HK-2 (cell line): ENCODE measurements around the gene RTP4.

Experiments used
- DNase-seq: peaks from one replicate; pipeline ENCODE4 v3.0.0-alpha.2; 2018; ENCODE audit not compliant: unreplicated experiment

RTP4 gene

GRCh38 chr3:187368251-187369088, at the start of gene RTP4:
Gene RTP4, plus strand, starts transcription at chr3:187368385. Its CDS starts 57 bp downstream, at chr3:187368442.
- DNase-seq, result no peak

- DNase-seq, result peak; percentile 48
Observed at GRCh38 chr3:187318819-187319616, 49.2 kb upstream of the RTP4 start.

GRCh38 chr3:187319699-187320302, 48.4 kb upstream of the RTP4 start:
- DNase-seq, result peak; percentile 68

- no peak for DNase-seq
Observed at GRCh38 chr3:187321766-187322165, 46.4 kb upstream of the RTP4 start.

GRCh38 chr3:187322291-187322690, 45.9 kb upstream of the RTP4 start:
- DNase-seq, result no peak

- DNase-seq, result no peak
Observed at GRCh38 chr3:187323091-187323490, 45.1 kb upstream of the RTP4 start.

- DNase-seq, result no peak
Observed at GRCh38 chr3:187325632-187326031, 42.6 kb upstream of the RTP4 start.

GRCh38 chr3:187327845-187328244, 40.3 kb upstream of the RTP4 start:
- no peak for DNase-seq

- no peak for DNase-seq
Observed at GRCh38 chr3:187328691-187329090, 39.5 kb upstream of the RTP4 start.

GRCh38 chr3:187334904-187335303, 33.3 kb upstream of the RTP4 start:
- DNase-seq, result no peak

GRCh38 chr3:187336322-187336721, 31.9 kb upstream of the RTP4 start:
- no peak for DNase-seq

- no peak for DNase-seq
Observed at GRCh38 chr3:187340578-187340977, 27.6 kb upstream of the RTP4 start.

- no peak for DNase-seq
Observed at GRCh38 chr3:187342255-187342654, 25.9 kb upstream of the RTP4 start.

GRCh38 chr3:187343670-187344069, 24.5 kb upstream of the RTP4 start:
- no peak for DNase-seq

GRCh38 chr3:187352581-187353575, 15.3 kb upstream of the RTP4 start:
- DNase-seq, result no peak

GRCh38 chr3:187358068-187358467, 10.1 kb upstream of the RTP4 start:
- no peak for DNase-seq

GRCh38 chr3:187359798-187360486, 8.2 kb upstream of the RTP4 start:
- DNase-seq, result no peak

GRCh38 chr3:187360596-187360995, 7.6 kb upstream of the RTP4 start:
- no peak for DNase-seq

GRCh38 chr3:187361835-187362234, 6.3 kb upstream of the RTP4 start:
- no peak for DNase-seq

GRCh38 chr3:187367561-187368103, 553 bp upstream of the RTP4 start:
- DNase-seq, result no peak
